H1 (cell line): Measurements from ENCODE around the gene GSTO1. TPM values are rescaled to one million over a fixed set of nuclear protein-coding genes. Genes with fewer than 3 reads are reported as not detected.

Experiments used
- CBX5 ChIP-seq: fragments of 300-800, 300-1000 bp; sonication (generic); IDR thresholded peaks from 2 replicates; pipeline ENCODE4 v1.7.1; 2016; ENCODE audit warnings: antibody characterized with exemption, low read length, low read depth
- KDM4A ChIP-seq: IDR thresholded peaks from one replicate; pipeline ENCODE4 v1.7.1; 2012; ENCODE audit warnings: low read depth, mild to moderate bottlenecking, moderate library complexity, low read length, inconsistent platforms; ENCODE audit not compliant: severe bottlenecking
- NRF1 ChIP-seq: IDR thresholded peaks from 2 replicates; pipeline ENCODE4 v1.6.1; 2011; ENCODE audit warnings: mild to moderate bottlenecking, low read depth, low read length, improper control_type of control experiment
- YY1 ChIP-seq: IDR thresholded peaks from 2 replicates; pipeline ENCODE4 v1.6.1; 2011; ENCODE audit warnings: low read depth, mild to moderate bottlenecking, low read length
- polyA plus RNA-seq, 7 experiments: library from polyadenylated mRNA; depleted of rRNA in 3 of 7; stranded (reverse) in 5 of 7; unstranded in 2 of 7; fragments of >200 nt in 5 of 7; fragments of 200-250 nt in 2 of 7; gene quantifications; 1 replicate in 5 of 7; 2 replicates in 1 of 7; 4 replicates in 1 of 7; pipeline versions ENCODE4 v1.2.1 to v1.2.3, GENCODE V29; 2011 to 2013; ENCODE audit warnings: missing spikeins in 2 of 7, mixed read lengths in 2 of 7
- total RNA-seq: library from RNA; stranded (reverse); fragmentation: NEBNext Ultra II Directional; extraction: Animal tissue kit (Norgen Biotek cat#: 25700); gene quantifications from 2 replicates; pipeline ENCODE4 v1.2.1, GENCODE V29; 2021
- TF ChIP-seq, protein P1 (sequence below): fragments of 300-600 bp; sonication (generic); IDR thresholded peaks from 2 replicates; pipeline ENCODE4 v1.7.1; 2012; ENCODE audit warnings: low read length, moderate library complexity, mild to moderate bottlenecking, inconsistent platforms; ENCODE audit not compliant: insufficient replicate concordance

The GSTO1 gene
- total and polyA plus RNA-seq, 2 of the 8 experiments (the other 6 are each of a cell fraction or from before 2014, with no cell fraction given) = 22.4 to 32.5 TPM

DNA sequence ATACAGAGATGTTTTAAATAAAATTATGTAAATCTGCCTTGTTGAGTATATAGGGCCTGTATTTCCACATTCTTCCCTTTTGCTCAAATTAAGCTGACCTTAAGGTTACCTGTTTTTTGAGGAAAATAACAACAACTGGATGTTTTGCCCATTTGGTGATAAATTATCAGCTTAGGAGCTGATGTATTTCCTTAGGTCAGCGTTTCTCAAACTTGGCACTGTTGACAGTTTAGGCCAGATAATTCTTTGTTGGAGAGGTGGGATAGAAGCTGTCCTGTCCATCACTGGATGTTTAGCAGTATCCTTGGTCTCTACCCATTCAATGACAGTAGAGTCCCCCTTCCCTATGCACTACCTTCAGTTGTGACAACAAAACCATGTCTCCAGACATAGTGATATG is 21.5 kb downstream of the GSTO1 start (continued):
- TF ChIP-seq, protein P1, sequence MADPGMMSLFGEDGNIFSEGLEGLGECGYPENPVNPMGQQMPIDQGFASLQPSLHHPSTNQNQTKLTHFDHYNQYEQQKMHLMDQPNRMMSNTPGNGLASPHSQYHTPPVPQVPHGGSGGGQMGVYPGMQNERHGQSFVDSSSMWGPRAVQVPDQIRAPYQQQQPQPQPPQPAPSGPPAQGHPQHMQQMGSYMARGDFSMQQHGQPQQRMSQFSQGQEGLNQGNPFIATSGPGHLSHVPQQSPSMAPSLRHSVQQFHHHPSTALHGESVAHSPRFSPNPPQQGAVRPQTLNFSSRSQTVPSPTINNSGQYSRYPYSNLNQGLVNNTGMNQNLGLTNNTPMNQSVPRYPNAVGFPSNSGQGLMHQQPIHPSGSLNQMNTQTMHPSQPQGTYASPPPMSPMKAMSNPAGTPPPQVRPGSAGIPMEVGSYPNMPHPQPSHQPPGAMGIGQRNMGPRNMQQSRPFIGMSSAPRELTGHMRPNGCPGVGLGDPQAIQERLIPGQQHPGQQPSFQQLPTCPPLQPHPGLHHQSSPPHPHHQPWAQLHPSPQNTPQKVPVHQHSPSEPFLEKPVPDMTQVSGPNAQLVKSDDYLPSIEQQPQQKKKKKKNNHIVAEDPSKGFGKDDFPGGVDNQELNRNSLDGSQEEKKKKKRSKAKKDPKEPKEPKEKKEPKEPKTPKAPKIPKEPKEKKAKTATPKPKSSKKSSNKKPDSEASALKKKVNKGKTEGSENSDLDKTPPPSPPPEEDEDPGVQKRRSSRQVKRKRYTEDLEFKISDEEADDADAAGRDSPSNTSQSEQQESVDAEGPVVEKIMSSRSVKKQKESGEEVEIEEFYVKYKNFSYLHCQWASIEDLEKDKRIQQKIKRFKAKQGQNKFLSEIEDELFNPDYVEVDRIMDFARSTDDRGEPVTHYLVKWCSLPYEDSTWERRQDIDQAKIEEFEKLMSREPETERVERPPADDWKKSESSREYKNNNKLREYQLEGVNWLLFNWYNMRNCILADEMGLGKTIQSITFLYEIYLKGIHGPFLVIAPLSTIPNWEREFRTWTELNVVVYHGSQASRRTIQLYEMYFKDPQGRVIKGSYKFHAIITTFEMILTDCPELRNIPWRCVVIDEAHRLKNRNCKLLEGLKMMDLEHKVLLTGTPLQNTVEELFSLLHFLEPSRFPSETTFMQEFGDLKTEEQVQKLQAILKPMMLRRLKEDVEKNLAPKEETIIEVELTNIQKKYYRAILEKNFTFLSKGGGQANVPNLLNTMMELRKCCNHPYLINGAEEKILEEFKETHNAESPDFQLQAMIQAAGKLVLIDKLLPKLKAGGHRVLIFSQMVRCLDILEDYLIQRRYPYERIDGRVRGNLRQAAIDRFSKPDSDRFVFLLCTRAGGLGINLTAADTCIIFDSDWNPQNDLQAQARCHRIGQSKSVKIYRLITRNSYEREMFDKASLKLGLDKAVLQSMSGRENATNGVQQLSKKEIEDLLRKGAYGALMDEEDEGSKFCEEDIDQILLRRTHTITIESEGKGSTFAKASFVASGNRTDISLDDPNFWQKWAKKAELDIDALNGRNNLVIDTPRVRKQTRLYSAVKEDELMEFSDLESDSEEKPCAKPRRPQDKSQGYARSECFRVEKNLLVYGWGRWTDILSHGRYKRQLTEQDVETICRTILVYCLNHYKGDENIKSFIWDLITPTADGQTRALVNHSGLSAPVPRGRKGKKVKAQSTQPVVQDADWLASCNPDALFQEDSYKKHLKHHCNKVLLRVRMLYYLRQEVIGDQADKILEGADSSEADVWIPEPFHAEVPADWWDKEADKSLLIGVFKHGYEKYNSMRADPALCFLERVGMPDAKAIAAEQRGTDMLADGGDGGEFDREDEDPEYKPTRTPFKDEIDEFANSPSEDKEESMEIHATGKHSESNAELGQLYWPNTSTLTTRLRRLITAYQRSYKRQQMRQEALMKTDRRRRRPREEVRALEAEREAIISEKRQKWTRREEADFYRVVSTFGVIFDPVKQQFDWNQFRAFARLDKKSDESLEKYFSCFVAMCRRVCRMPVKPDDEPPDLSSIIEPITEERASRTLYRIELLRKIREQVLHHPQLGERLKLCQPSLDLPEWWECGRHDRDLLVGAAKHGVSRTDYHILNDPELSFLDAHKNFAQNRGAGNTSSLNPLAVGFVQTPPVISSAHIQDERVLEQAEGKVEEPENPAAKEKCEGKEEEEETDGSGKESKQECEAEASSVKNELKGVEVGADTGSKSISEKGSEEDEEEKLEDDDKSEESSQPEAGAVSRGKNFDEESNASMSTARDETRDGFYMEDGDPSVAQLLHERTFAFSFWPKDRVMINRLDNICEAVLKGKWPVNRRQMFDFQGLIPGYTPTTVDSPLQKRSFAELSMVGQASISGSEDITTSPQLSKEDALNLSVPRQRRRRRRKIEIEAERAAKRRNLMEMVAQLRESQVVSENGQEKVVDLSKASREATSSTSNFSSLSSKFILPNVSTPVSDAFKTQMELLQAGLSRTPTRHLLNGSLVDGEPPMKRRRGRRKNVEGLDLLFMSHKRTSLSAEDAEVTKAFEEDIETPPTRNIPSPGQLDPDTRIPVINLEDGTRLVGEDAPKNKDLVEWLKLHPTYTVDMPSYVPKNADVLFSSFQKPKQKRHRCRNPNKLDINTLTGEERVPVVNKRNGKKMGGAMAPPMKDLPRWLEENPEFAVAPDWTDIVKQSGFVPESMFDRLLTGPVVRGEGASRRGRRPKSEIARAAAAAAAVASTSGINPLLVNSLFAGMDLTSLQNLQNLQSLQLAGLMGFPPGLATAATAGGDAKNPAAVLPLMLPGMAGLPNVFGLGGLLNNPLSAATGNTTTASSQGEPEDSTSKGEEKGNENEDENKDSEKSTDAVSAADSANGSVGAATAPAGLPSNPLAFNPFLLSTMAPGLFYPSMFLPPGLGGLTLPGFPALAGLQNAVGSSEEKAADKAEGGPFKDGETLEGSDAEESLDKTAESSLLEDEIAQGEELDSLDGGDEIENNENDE = no peak
- TF ChIP-seq YY1 = no peak
- TF ChIP-seq KDM4A = no peak
- TF ChIP-seq CBX5 = no peak
- TF ChIP-seq NRF1 = no peak
